ENCODE results near the gene GRM7.

GRM7 gene

DNA sequence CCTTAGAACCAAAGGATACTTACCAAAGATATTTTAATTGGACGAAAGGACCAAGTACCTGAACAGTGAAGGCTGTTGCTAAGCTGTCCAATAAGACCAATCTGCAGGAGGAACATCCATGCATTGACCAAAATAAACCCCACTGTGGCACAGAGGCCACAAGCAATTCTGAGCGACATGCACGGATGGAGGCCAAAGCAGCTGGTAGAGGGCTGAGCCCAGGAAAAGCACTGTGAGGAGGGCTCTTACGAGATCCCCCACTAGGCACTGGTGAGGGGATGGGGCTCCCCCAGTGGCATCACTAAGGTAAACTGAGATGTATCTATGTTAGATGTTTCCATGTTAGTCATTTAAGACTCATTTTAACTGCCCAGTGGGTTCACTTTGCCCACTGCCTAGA lies 920.5 kb downstream of the GRM7 start:
- DNase-seq: no peak

DNA sequence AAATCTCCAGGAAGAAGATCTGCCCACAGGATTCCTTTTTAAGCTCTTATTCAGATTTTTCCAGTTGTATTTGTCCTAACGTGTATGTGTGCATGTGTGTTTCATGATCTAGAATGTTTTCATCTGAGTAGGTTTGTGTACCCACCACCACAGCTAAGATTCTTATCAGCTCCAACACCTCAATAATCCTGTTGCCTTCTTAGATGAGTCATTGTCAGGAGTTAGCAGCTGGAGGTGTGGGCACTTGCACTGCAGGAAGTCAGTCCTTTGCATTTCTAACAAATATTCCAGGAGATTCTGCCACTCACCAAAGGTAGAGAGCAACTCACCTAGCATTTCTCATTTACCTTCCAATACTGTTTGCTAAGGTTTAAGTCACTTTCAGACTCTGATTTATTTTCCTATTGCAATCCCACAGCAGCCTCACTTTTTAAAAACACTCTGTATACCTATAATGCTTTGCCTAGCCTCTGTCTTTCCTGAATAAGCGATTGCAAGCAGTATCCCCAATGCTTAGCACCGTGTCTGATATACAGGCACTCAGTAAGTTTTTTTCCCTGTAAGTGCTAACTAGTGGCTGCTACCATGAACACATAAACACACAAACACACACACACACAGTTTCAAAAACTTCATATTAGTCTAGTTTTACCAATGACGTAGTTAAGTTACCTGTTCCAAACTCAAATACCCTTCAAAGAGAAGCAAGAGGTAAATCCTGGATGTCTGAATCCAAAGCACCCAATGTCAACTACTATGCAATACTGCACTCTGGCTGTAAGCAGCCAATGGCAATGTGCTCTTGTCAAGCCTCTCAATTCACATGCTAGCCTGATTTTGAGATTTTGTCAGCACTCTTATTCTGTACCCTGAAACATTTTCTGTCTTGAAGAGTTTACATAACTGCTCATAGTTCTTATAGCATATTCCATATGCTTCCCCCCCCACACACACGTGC lies 927.2 kb downstream of the GRM7 start:
- DNase-seq: no peak

DNA sequence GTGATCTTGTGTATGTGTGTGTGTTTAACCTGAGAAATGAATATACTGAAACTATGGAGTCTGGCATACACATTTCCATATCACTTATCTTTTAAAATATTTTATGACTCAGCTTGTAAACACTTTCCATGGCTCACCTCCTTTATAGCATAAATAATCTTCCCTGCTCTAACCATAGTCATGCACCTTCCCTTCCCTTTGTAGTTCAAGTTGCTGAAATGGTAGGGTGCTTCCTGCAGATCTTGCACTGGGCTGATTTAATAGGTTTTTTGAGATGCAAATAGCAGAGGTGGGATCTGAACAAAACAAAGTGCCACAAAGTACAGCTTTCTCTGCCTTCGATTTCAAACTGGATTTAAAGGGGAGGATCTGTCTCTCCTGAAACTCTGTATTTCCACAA lies 928.0 kb downstream of the GRM7 start:
- no peak for DNase-seq

DNA sequence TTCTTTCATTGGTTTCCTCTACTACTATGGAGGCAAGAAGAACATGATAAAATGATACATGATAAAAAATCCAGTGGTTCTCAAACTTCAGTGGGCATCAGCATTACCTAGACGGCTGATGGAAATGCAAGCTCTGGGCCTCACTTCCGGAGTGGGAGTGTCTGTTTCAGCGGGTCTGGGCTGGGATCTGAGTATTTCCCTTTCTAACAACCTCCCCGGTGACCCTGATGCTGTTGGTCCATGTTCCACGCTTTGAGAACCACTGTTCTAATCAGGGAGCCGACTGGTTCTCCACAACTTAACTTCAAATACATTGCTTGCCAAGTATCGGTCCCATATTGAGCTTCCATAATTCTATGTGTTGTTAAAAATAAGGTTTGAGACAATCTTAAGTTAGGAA lies 928.4 kb downstream of the GRM7 start:
- no peak for DNase-seq

DNA sequence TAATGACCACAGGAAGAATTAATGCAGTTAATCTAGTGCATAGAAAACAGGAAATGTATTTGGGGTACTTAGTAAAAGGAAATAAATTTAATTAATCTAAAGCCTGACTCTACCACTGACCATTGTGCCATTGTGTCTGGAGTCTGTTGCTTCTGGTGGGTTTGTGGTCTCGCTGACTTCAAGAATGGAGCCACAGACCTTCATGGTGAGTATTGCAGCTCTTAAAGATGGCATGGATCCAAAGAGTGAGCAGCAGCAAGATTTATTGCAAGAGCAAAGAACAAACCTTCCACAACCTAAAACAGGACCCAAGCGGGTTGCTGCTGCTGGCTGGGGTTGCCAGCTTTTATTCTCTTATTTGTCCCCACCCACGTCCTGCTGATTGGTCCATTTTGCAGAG lies 929.2 kb downstream of the GRM7 start:
- DNase-seq: no peak

Measured in anterior cingulate cortex (tissue), 58 donors.